Stimulated activated CD8-positive, alpha-beta memory T cell treated with anti-CD3 and anti-CD28 coated beads, Interleukin-12 subunit alpha, Interleukin-12 subunit beta, amount 100 ng/mL, for 24 hours (primary cell): ENCODE data around the gene DPY19L1.
"Not testable (repeated sequence)": the region's sequence is repeated elsewhere in the genome, so short reads cannot be mapped to it uniquely, and the experiment has no call there.

Source experiments
- DNase-seq: peaks from one replicate; pipeline ENCODE4 v3.0.0-alpha.2; 2020; ENCODE audit errors: extremely low read depth

DPY19L1 gene

GRCh38 chr7:35037211-35037525, at the start of gene DPY19L1:
Gene DPY19L1, minus strand, starts transcription at chr7:35037485. Its CDS starts 91 bp downstream, at chr7:35037394.
- no peak for DNase-seq

GRCh38 chr7:35079517-35079916, 42.2 kb upstream of the DPY19L1 start:
- DNase-seq, result not testable (repeated sequence)

- not testable (repeated sequence) for DNase-seq
These were observed 36.7 kb upstream of the DPY19L1 start for GRCh38 chr7:35074008-35074407.

GRCh38 chr7:35072950-35073827, 35.9 kb upstream of the DPY19L1 start:
- not testable (repeated sequence) for DNase-seq

GRCh38 chr7:35069084-35069483, 31.8 kb upstream of the DPY19L1 start:
- DNase-seq, result not testable (repeated sequence)

GRCh38 chr7:35065382-35065781, 28.1 kb upstream of the DPY19L1 start:
- not testable (repeated sequence) for DNase-seq

GRCh38 chr7:35058571-35058970, 21.3 kb upstream of the DPY19L1 start:
- DNase-seq, result not testable (repeated sequence)

- DNase-seq, result not testable (repeated sequence)
These were observed 20.5 kb upstream of the DPY19L1 start for GRCh38 chr7:35057505-35058451.

GRCh38 chr7:35055733-35056132, 18.4 kb upstream of the DPY19L1 start:
- not testable (repeated sequence) for DNase-seq

- not testable (repeated sequence) for DNase-seq
These were observed 16.3 kb upstream of the DPY19L1 start for GRCh38 chr7:35053488-35054175.

GRCh38 chr7:35048390-35048789, 11.1 kb upstream of the DPY19L1 start:
- DNase-seq, result not testable (repeated sequence)

- not testable (repeated sequence) for DNase-seq
These were observed 10.6 kb upstream of the DPY19L1 start for GRCh38 chr7:35047912-35048305.

- not testable (repeated sequence) for DNase-seq
These were observed 10.1 kb upstream of the DPY19L1 start for GRCh38 chr7:35047263-35047911.

GRCh38 chr7:35043301-35043700, 6.0 kb upstream of the DPY19L1 start:
- not testable (repeated sequence) for DNase-seq

GRCh38 chr7:35040906-35041305, 3.6 kb upstream of the DPY19L1 start:
- no peak for DNase-seq

GRCh38 chr7:35039343-35039742, 2.1 kb upstream of the DPY19L1 start:
- no peak for DNase-seq

- DNase-seq, result no peak
These were observed 1.1 kb upstream of the DPY19L1 start for GRCh38 chr7:35038354-35038753.

GRCh38 chr7:35037526-35038341, 449 bp upstream of the DPY19L1 start:
- peak; percentile 83 for DNase-seq

GRCh38 chr7:35036361-35037171, 719 bp downstream of the DPY19L1 start:
- DNase-seq, result no peak
